SIG-M5 (cell line): ENCODE measurements around the gene SLC22A4.

ENCODE experiments used
- DNase-seq: peaks from one replicate; lab custom pipeline; 2025; lab: John Stamatoyannopoulos, UW

Gene SLC22A4

GRCh38 chr5:132293992-132294727 lies at the start of gene SLC22A4:
SLC22A4 (plus strand) TSS chr5:132294394; CDS start chr5:132294617, 223 bp downstream.
- DNase-seq: peak; percentile 76

DNA sequence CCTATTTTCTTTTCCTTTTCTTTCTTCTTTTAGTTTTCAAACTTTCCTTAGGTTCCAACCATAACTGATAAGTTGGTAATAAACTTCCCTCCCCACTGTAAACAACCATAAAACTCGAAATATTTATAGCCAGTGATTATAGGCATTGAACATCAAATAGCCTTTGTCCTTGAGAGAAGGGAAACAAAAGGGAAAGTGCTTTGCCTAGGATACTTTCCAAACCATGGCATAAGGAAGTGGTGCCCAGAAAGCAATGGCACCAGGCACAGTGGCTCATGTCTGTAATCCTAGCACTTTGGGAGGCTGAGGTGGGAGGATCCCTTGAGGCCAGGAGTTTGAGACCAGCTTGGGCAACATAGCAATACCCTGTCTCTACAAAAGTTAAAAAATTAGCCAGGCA lies 48.6 kb upstream of the SLC22A4 start:
- DNase-seq: no peak

- no peak for DNase-seq
Measured at GRCh38 chr5:132246806-132247205, 47.4 kb upstream of the SLC22A4 start.

GRCh38 chr5:132250547-132250946 lies 43.6 kb upstream of the SLC22A4 start:
- DNase-seq: no peak

- DNase-seq: no peak
Measured at GRCh38 chr5:132251220-132251725, 42.9 kb upstream of the SLC22A4 start.

DNA sequence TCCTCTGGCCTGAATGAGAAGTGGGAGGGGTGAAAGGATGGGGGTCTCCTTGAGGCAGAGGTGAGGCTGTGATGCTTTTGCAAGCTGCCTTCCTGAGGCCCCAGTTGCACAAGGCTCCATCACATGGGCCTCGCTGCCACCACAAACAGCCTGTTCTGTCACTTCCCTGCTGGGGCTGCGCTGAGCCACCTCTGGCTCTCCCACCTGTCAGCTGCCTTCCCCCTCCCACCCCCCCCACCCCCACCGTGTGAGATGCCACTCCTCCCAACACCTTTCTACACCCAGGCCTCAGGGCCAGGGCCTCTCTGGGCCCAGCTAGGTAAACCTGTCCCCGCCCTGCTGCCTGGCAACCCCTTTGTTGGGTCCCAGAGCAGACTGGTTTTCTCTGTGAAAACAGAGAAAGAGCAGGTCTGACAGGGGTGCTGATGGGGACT lies 41.2 kb upstream of the SLC22A4 start:
- no peak for DNase-seq

DNA sequence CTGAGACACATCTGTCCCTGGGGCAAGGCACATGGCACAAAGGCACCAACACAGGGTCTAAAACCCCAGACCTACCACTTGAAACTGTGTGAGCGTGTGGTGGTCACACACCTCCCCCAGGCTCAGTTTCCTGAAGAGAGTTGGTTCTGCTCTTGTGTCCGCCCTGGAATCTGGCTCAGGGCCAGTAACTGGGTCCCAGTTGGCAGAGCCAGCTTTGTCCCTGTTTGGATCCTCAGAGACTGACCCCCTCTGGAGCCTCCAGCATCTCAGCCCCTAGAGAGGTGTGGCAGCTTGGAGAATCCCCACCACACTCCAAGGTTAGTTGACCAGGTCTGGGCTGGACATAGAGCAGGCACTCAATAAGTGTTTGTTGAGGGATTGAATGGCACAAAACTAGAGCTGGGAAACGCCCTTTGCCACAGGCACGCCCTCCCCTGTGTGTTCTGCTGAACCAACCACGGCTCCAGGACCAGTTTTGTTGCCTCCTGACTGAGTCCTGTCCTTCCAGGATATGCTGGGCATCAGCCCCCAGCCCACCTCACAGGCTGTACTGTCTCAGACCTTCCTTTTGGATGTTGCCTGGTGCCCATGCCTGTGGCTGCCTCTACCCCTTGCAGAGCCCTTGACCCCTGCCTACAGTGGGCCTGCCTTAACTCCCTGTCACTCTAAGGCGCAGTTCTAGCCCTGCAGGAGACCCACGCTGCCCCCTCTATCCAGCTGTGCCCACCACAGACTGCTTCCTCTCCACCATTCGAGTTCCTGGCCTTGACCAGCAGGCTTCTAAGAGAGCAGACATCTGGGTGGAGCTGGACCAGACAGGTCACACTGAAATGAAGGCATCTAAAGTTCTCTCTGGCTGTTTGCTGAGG lies 40.5 kb upstream of the SLC22A4 start:
- no peak for DNase-seq

DNA sequence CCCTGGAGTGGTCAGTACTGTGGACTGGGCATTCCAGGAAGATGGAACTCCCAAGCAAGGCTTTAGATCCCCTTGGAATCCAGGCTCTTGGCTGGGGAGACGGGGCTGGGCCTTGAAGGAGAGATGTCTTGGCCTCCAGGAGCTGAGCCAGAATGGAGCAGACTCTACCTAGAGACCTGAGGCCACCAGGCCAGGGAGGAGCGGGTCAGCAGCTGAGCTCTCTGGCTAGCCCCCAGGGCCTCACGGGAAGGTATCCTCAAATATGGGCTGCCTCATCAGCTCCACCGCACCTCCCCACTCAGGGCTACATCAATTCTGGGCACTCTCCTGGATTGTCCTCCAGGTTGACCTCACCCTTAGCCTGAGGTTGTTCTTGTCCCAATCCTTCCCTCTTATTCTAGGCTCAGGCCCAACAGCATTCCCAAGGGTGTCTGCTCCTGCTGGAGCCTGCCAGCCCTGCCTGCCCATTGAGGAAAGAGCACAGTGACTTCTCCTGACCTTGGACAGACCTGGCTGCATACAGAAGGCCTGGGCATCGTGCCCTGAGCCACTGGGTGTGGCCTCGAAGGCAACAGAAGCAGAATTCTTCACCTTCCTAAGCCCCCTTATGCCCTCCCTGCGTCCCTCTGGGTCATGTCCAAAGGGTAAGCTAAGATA lies 39.7 kb upstream of the SLC22A4 start:
- no peak for DNase-seq

DNA sequence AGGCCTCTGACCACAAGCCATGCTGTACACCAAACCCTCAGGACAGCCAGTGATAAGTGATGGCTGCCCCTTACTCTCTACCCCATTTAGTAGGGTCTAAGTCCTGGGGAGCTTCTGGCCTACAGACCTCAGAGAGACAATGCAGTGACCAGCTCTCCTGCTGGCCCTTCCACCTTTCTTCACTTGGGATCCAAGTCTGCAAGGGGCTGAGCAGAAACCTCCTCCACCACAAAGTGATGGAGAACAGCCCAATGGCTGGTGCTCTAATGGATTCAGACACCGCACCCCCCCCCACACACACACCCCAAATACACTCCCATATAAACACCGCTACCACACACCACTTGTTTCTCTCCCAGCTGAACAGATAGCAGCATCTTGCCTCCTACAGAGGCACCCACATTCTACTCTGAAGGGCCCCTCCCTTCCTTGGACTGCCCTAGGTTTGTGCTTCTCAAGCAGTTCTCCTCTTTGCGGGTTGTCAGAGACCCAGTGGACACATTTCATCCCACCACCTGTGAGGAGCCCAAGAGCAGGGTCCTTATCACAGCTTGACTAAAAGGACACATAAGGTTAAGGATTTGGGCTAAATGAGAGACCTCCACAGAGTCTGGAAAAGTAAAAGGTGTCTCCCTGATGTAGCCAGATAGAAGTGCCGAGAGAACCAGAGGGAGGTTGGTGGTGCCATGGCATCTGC lies 38.0 kb upstream of the SLC22A4 start:
- DNase-seq: no peak

DNA sequence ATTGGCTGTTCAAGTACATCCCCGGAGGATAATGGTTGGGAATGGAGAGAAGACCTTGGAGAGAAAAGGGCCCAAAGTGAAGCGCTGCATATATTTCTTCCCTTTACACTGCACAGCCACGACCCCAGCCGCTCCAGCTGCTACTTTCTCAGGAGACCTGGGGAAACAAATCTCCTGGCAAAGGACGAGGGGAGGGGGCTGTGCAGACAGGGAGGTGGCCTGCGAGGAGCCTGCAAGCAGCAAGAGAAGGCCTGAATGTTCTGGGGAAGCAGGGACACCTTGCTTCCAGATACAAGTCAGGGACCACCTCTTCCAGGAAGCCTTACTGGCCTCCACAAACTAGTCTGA lies 37.4 kb upstream of the SLC22A4 start:
- no peak for DNase-seq

DNA sequence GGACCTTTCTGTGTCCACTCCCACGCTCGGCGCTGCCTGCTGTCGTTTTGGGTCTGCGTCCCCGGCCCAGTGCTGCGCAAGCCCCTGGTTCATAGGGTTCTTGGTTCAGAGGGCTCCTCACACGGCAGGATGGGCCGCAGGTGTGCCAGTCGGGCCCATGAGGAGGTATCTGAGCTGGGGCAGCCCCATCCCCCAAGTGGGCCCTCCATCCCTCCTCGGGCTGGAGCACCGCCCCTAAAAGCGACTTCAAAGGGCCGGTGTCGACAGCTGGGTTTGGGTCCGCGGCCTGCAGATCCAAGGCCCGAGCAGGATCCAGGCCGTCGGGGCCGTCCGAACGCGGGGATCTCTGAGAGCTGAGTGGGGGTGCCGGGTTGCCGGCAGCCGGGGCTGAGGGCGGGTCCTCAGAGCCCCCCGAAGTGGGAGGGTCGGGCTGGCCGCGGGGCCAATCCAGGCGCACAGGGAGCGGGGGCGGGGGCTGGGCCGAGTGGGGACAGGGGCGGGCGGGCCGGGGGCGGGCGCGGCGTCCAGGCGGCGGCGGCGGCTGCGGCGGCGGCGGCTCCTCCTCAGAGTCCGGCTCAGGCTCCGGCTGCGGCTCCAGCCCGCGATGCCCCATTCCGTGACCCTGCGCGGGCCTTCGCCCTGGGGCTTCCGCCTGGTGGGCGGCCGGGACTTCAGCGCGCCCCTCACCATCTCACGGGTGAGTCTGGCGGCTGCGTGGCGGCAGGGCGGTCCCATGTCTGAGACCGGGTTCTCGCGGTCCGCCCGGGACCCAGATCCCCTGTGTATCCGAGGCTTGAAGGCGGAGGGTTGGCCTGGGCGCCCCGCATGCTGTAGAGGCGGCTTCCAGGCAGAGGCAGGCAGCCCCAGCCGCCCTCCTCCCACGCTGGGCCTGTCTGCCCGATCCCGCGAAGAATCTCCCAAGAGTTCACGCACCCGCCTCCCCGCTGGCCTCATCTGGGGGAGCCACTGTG lies 36.8 kb upstream of the SLC22A4 start, which contains the start of gene PDLIM4:
Gene PDLIM4 (plus strand): TSS at position 566 of the 971 bp plus-strand sequence. CDS start 39 bp downstream, at position 605.
- DNase-seq: no peak

GRCh38 chr5:132258102-132259068 lies 35.8 kb upstream of the SLC22A4 start:
- DNase-seq: no peak

GRCh38 chr5:132259069-132259851 lies 34.9 kb upstream of the SLC22A4 start:
- no peak for DNase-seq

- no peak for DNase-seq
Measured at GRCh38 chr5:132260051-132260450, 34.1 kb upstream of the SLC22A4 start.

DNA sequence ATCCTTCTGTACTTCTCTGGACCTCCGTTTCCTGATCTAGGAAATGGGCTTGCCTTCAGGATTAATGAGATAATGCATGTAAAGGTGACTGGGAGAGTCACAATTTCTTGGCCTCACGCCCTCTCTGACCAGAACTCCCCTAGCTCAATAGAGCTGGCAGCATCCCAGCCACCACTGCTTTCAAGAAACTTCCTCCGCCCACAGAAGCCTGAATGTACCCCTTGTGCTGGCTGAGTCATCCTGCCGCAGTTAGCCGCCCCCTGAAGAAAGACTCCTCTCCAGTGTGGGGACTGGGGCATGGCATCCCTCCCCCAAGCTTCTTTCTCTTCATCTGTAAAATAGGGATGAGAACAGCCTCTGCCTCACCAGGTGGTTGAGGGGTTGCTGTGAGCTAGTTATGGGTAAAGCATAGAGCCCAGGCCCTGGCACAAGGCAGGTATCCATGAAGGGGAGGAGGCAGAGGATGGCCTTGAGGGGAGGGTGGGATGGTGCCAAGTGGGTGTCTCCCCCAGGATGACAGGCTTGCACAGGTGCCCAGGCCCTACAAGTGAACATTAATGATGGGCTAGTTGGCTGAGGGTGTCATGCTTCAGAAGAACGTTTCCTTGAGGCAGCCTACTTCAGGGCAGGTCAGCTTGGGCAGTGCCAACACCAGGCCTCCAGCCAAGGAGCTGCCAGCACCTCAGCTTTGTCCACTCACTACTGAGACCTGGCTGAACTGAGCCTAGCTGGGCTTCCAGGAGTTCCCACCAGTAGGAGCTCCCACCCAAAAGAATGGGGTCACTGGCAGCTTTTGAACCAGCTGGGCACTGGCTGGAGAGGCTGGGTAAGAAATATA lies 33.3 kb upstream of the SLC22A4 start:
- no peak for DNase-seq

GRCh38 chr5:132261881-132262845 lies 32.0 kb upstream of the SLC22A4 start:
- no peak for DNase-seq
